K562 (cell line): ENCODE results near the gene HCN3. TPM values are rescaled to one million over a fixed set of nuclear protein-coding genes. Genes with fewer than 3 reads are reported as not detected.

ENCODE experiments used
- CBFA2T2 ChIP-seq: fragments of 450-650 bp; conservative IDR thresholded peaks from 2 replicates; pipeline ENCODE4 v1.6.1; 2017; ENCODE audit warnings: mild to moderate bottlenecking
- CREB1 ChIP-seq, 2 experiments: sonication (generic) in 1 of 2; formaldehyde crosslinking in 1 of 2; IDR thresholded peaks; 2 replicates each; pipeline versions ENCODE4 v1.6.1 to v1.8.0; 2012 to 2022; ENCODE audit warnings: inconsistent platforms in 1 of 2, mild to moderate bottlenecking in 1 of 2, missing genetic modification reagents in 1 of 2, moderate library complexity in 1 of 2
- DIDO1 ChIP-seq: fragments of 450-650 bp; IDR thresholded peaks from 2 replicates; pipeline ENCODE4 v1.6.1; 2016; ENCODE audit warnings: low read depth, missing biosample characterization, missing genetic modification characterization
- ERF ChIP-seq: fragments of 450-650 bp; formaldehyde crosslinking; IDR thresholded peaks from 2 replicates; pipeline ENCODE4 v1.4.0; 2020; ENCODE audit warnings: mild to moderate bottlenecking, mixed read lengths
- GABPB1 ChIP-seq: sonication (generic); formaldehyde crosslinking; IDR thresholded peaks from 2 replicates; pipeline ENCODE4 v1.8.0; 2022; ENCODE audit warnings: mild to moderate bottlenecking, missing genetic modification reagents
- HDAC1 ChIP-seq, 2 experiments: fragments of 450-650 bp; IDR thresholded peaks; 2 replicates each; pipeline ENCODE4 v1.6.1; 2016 to 2017; ENCODE audit warnings: inconsistent platforms in 1 of 2, mild to moderate bottlenecking in 1 of 2, moderate library complexity in 1 of 2
- HMG20A ChIP-seq: fragments of 450-650 bp; formaldehyde crosslinking; conservative IDR thresholded peaks from 2 replicates; pipeline ENCODE4 v1.4.0; 2020; ENCODE audit warnings: mild to moderate bottlenecking, mixed read lengths
- IRF2 ChIP-seq: sonication (generic); formaldehyde crosslinking; IDR thresholded peaks from 2 replicates; pipeline ENCODE4 v1.8.1; 2022; ENCODE audit warnings: mild to moderate bottlenecking, missing genetic modification reagents
- KAT8 ChIP-seq: fragments of 450-650 bp; IDR thresholded peaks from 2 replicates; pipeline ENCODE4 v1.6.1; 2016; ENCODE audit warnings: low read depth, mild to moderate bottlenecking
- KDM2B ChIP-seq: fragments of 250-450 bp; sonication (Bioruptor Pico); IDR thresholded peaks from 2 replicates; pipeline ENCODE4 v1.8.0; 2021; ENCODE audit warnings: mild to moderate bottlenecking, moderate library complexity
- MED1 ChIP-seq: sonication (generic); formaldehyde crosslinking; IDR thresholded peaks from 2 replicates; pipeline ENCODE4 v1.8.1; 2023; ENCODE audit warnings: missing genetic modification reagents, borderline replicate concordance
- MTF1 ChIP-seq: fragments of 250-450 bp; sonication (Bioruptor Pico); IDR thresholded peaks from 2 replicates; pipeline ENCODE4 v1.9.0; 2021; ENCODE audit warnings: moderate library complexity, mild to moderate bottlenecking, inconsistent platforms, borderline replicate concordance
- MYNN ChIP-seq, 2 experiments: sonication (generic); formaldehyde crosslinking in 1 of 2; IDR thresholded peaks; 2 replicates each; pipeline versions ENCODE4 v1.5.0 to v1.6.1; 2016 to 2020; ENCODE audit warnings: antibody characterized with exemption in 1 of 2, missing genetic modification reagents in 1 of 2
- NEUROD1 ChIP-seq: fragments of 150-350 bp; IDR thresholded peaks from 2 replicates; pipeline ENCODE4 v1.6.1; 2014; ENCODE audit warnings: borderline replicate concordance, low read length, low read depth; ENCODE audit not compliant: partially characterized antibody
- PHF21A ChIP-seq: fragments of 450-650 bp; IDR thresholded peaks from 2 replicates; pipeline ENCODE4 v1.6.1; 2017; ENCODE audit warnings: low read depth, borderline replicate concordance
- POLR2AphosphoS2 ChIP-seq: IDR thresholded peaks from 2 replicates; pipeline ENCODE4 v1.6.1; 2012; ENCODE audit warnings: low read length, improper control_type of control experiment
- SMARCA5 ChIP-seq: fragments of 450-650 bp; IDR thresholded peaks from 2 replicates; pipeline ENCODE4 v1.6.1; 2016
- TEAD1 ChIP-seq, 2 experiments: fragments of 450-650 bp in 1 of 2; sonication (generic) in 1 of 2; formaldehyde crosslinking; IDR thresholded peaks; 2 replicates each; pipeline versions ENCODE4 v1.4.0 to v1.8.0; 2020 to 2022; ENCODE audit warnings: mild to moderate bottlenecking in 2 of 2, missing genetic modification reagents in 1 of 2
- WHSC1 ChIP-seq: IDR thresholded peaks from one replicate; pipeline ENCODE4 v1.6.1; 2012; ENCODE audit warnings: low read length, control low read depth, inconsistent platforms
- ZNF282 ChIP-seq: sonication (generic); formaldehyde crosslinking; IDR thresholded peaks from 2 replicates; pipeline ENCODE4 v1.8.1; 2023; ENCODE audit warnings: missing genetic modification reagents
- ZNF717 ChIP-seq: fragments of 250-450 bp; sonication (Bioruptor Pico); IDR thresholded peaks from 2 replicates; pipeline ENCODE4 v1.5.0; 2021
- ZNF764 ChIP-seq: fragments of 250-450 bp; sonication (Bioruptor Pico); IDR thresholded peaks from 2 replicates; pipeline ENCODE4 v1.4.0; 2020; ENCODE audit warnings: low read depth, mild to moderate bottlenecking, moderate library complexity
- polyA plus RNA-seq, 8 experiments: library from polyadenylated mRNA; depleted of rRNA in 4 of 8; stranded (reverse) in 5 of 8; unstranded in 3 of 8; fragments of >200 nt; fragmentation: Nextera tagmentation in 2 of 8; fragmentation: Illumina TruSeq in 1 of 8; extraction: Ambion mirVana in 2 of 8; extraction: Trizol in 1 of 8; gene quantifications; 2 replicates each; pipeline versions ENCODE4 v1.2.1 to v1.2.3, GENCODE V29; 2011 to 2014; ENCODE audit warnings: inconsistent platforms in 1 of 8, missing spikeins in 1 of 8
- total RNA-seq, 7 experiments: library from RNA; depleted of rRNA in 6 of 7; stranded (reverse); fragments of >200 nt in 6 of 7; fragmentation: Illumina TruSeq in 2 of 7; extraction: Trizol in 2 of 7; gene quantifications; 2 replicates each; pipeline versions ENCODE4 v1.2.1 to v1.2.3, GENCODE V29; 2011 to 2021; ENCODE audit warnings: low replicate concordance in 1 of 7
- TF ChIP-seq, protein P1 (sequence below): fragments of 250-450 bp; sonication (Bioruptor Pico); IDR thresholded peaks from 2 replicates; pipeline ENCODE4 v1.4.0; 2020; ENCODE audit warnings: borderline replicate concordance
- TF ChIP-seq, protein P2 (sequence below): sonication (generic); IDR thresholded peaks from 2 replicates; pipeline ENCODE4 v1.6.1; 2016
- TF ChIP-seq, protein P3 (sequence below): IDR thresholded peaks from 2 replicates; pipeline ENCODE4 v1.6.1; 2014; ENCODE audit warnings: antibody characterized with exemption
- TF ChIP-seq, protein P4 (sequence below): sonication (generic); formaldehyde crosslinking; IDR thresholded peaks from 2 replicates; pipeline ENCODE4 v1.8.0; 2022; ENCODE audit warnings: missing genetic modification reagents, mild to moderate bottlenecking, borderline replicate concordance

HCN3 gene
- total and polyA plus RNA-seq, 9 of the 15 experiments (the other 6 are each of a cell fraction or from before 2014, with no cell fraction given): 0.91 to 9.7 (median 3.9) TPM

DNA sequence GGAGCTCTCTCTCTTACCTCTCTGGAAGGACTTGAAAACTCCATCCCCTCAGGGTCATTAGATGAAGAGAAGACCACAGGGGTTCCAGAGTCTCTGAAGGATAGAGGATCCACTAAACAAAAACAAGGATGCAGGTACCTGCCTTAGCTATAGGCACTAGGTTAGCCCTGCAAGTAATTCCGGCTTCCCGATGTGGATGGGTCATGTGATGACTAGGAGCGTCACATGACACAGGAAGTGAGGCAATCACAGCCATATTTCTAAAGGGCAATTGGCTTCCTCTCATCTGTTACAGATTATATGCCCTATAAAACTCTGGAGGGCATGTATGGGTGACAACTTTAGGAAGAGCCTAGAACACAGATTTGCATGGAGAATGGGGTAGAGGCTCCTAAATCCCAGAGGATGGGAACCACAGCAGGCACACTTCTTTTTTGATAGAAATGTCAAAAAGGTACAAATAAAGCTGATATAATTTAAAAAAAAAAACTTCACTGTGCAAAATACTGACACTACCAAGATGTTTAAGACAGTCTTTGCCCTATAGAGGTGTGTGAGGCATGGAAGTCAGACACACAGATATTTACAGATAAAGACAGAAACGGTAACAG lies 36.1 kb upstream of the HCN3 start (continued):
- TF ChIP-seq, protein P1, sequence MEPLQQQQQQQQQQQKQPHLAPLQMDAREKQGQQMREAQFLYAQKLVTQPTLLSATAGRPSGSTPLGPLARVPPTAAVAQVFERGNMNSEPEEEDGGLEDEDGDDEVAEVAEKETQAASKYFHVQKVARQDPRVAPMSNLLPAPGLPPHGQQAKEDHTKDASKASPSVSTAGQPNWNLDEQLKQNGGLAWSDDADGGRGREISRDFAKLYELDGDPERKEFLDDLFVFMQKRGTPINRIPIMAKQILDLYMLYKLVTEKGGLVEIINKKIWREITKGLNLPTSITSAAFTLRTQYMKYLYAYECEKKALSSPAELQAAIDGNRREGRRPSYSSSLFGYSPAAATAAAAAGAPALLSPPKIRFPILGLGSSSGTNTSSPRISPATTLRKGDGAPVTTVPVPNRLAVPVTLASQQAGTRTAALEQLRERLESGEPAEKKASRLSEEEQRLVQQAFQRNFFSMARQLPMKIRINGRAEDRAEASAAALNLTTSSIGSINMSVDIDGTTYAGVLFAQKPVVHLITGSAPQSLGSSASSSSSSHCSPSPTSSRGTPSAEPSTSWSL (CRISPR knock-in tag): no peak
- no peak for TF ChIP-seq IRF2 (CRISPR knock-in tag)
- no peak for TF ChIP-seq ERF (CRISPR knock-in tag)
- no peak; the same call in 1 of the 2 replicates for TF ChIP-seq PHF21A
- no peak for TF ChIP-seq MYNN (IDR thresholded peaks at IDR 0.05)
- TF ChIP-seq MYNN (CRISPR knock-in tag; IDR thresholded peaks at IDR 0.05): no peak
- TF ChIP-seq, protein P2, sequence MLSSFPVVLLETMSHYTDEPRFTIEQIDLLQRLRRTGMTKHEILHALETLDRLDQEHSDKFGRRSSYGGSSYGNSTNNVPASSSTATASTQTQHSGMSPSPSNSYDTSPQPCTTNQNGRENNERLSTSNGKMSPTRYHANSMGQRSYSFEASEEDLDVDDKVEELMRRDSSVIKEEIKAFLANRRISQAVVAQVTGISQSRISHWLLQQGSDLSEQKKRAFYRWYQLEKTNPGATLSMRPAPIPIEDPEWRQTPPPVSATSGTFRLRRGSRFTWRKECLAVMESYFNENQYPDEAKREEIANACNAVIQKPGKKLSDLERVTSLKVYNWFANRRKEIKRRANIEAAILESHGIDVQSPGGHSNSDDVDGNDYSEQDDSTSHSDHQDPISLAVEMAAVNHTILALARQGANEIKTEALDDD: no peak
- no peak for TF ChIP-seq WHSC1
- TF ChIP-seq KAT8: peak; percentile 58
- TF ChIP-seq TEAD1 (CRISPR knock-in tag; IDR thresholded peaks at IDR 0.05): no peak
- no peak for TF ChIP-seq SMARCA5
- TF ChIP-seq POLR2AphosphoS2: no peak
- peak; percentile 91 for TF ChIP-seq DIDO1 (tag)
- no peak for TF ChIP-seq ZNF717
- TF ChIP-seq ZNF764 (CRISPR knock-in tag): no peak
- TF ChIP-seq HMG20A (CRISPR knock-in tag): no peak
- peak; percentile 97 for TF ChIP-seq CBFA2T2
- TF ChIP-seq MTF1 (CRISPR knock-in tag): no peak
- TF ChIP-seq HDAC1 (IDR thresholded peaks at IDR 0.05): peak in 1 of 2 experiments; percentile 96; a peak in 2 of 4 replicates
- no peak for TF ChIP-seq ZNF282
- 0 out of 2 replicates have a peak, but pooled peaks have one; percentile 21 for TF ChIP-seq GABPB1
- TF ChIP-seq NEUROD1: no peak
- no peak for TF ChIP-seq KDM2B
- TF ChIP-seq MED1 (CRISPR knock-in tag): no peak
- TF ChIP-seq, protein P3, sequence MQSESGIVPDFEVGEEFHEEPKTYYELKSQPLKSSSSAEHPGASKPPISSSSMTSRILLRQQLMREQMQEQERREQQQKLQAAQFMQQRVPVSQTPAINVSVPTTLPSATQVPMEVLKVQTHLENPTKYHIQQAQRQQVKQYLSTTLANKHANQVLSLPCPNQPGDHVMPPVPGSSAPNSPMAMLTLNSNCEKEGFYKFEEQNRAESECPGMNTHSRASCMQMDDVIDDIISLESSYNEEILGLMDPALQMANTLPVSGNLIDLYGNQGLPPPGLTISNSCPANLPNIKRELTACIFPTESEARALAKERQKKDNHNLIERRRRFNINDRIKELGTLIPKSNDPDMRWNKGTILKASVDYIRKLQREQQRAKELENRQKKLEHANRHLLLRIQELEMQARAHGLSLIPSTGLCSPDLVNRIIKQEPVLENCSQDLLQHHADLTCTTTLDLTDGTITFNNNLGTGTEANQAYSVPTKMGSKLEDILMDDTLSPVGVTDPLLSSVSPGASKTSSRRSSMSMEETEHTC: peak; percentile 70; the same call in 1 of the 2 replicates
- TF ChIP-seq, protein P4, sequence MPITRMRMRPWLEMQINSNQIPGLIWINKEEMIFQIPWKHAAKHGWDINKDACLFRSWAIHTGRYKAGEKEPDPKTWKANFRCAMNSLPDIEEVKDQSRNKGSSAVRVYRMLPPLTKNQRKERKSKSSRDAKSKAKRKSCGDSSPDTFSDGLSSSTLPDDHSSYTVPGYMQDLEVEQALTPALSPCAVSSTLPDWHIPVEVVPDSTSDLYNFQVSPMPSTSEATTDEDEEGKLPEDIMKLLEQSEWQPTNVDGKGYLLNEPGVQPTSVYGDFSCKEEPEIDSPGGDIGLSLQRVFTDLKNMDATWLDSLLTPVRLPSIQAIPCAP (CRISPR knock-in tag): no peak
- TF ChIP-seq CREB1 (IDR thresholded peaks at IDR 0.05): no peak
- no peak for TF ChIP-seq CREB1 (CRISPR knock-in tag; IDR thresholded peaks at IDR 0.05)
